Muscle layer of duodenum (tissue), 2 donors: ENCODE data around the gene HSPA4.
"Not testable (repeated sequence)": the region's sequence is repeated elsewhere in the genome, so short reads cannot be mapped to it uniquely, and the experiment has no call there.

Experiments used
- H3K27ac ChIP-seq: one replicate; pipeline ENCODE4 v1.7.0; 2013; ENCODE audit warnings: mild to moderate bottlenecking, low read length
- H3K27me3 ChIP-seq: one replicate; pipeline ENCODE4 v1.7.0; 2013; ENCODE audit warnings: low read depth, mild to moderate bottlenecking, control low read depth, low read length
- H3K36me3 ChIP-seq, 2 donors: one replicate each; pipeline ENCODE4 v1.7.0; 2013; ENCODE audit warnings: low read length in 2 of 2, control low read depth in 1 of 2, mild to moderate bottlenecking in 1 of 2; ENCODE audit not compliant: insufficient read depth in 2 of 2, control insufficient read depth in 1 of 2
- H3K4me1 ChIP-seq, 2 donors: one replicate each; pipeline ENCODE4 v1.7.0; 2013; ENCODE audit warnings: low read length in 2 of 2, mild to moderate bottlenecking in 2 of 2, control low read depth in 1 of 2, moderate library complexity in 1 of 2; ENCODE audit not compliant: insufficient read depth in 2 of 2, control insufficient read depth in 1 of 2
- H3K4me3 ChIP-seq, 2 donors: one replicate each; pipeline ENCODE4 v1.7.0; 2013; ENCODE audit warnings: low read length in 2 of 2, low read depth in 1 of 2, mild to moderate bottlenecking in 1 of 2
- H3K9me3 ChIP-seq, 2 donors: one replicate each; pipeline ENCODE4 v1.7.0; 2013; ENCODE audit warnings: low read length in 2 of 2, control low read depth in 1 of 2, mild to moderate bottlenecking in 1 of 2; ENCODE audit not compliant: control insufficient read depth in 1 of 2
- donor health status: healthy.

Gene HSPA4

GRCh38 chr5:133075572-133076536, 24.0 kb downstream of the HSPA4 start:
- Histone ChIP-seq H3K4me3 (no peak overlapping the region), H3K27me3 (no peaks in the 10 kb centered on the region), H3K27ac (no peak overlapping the region), H3K9me3 (no peaks in the 10 kb centered on the region), H3K36me3 (peaks cover 33 to 45% of the 10 kb centered on the region in 2 donors), H3K4me1 (peaks cover 0 to 3% of the 10 kb centered on the region in 2 donors)

- Histone ChIP-seq H3K27me3 (no peaks in the 10 kb centered on the region), H3K27ac (no peak overlapping the region), H3K36me3 (peaks cover 17 to 26% of the 10 kb centered on the region in 2 donors), H3K9me3 (no peaks in the 10 kb centered on the region), H3K4me3 (no peak overlapping the region), H3K4me1 (no peaks in the 10 kb centered on the region)
Measured at GRCh38 chr5:133079048-133079447, 27.2 kb downstream of the HSPA4 start.

- no peaks in the 10 kb centered on the region for H3K9me3 ChIP-seq
- H3K27me3 ChIP-seq, result no peaks in the 10 kb centered on the region
- H3K27ac ChIP-seq, result no peak overlapping the region
- no peak overlapping the region for H3K4me3 ChIP-seq
- peaks cover 11 to 17% of the 10 kb centered on the region in 2 donors for H3K36me3 ChIP-seq
- H3K4me1 ChIP-seq, result no peaks in the 10 kb centered on the region
Measured at GRCh38 chr5:133081036-133081435, 29.2 kb downstream of the HSPA4 start.

GRCh38 chr5:133081703-133082102, 29.9 kb downstream of the HSPA4 start:
- H3K9me3 ChIP-seq, result no peaks in the 10 kb centered on the region
- peaks cover 7 to 17% of the 10 kb centered on the region in 2 donors for H3K36me3 ChIP-seq
- H3K4me3 ChIP-seq, result no peak overlapping the region
- H3K27ac ChIP-seq, result no peak overlapping the region
- no peaks in the 10 kb centered on the region for H3K4me1 ChIP-seq
- no peaks in the 10 kb centered on the region for H3K27me3 ChIP-seq

- no peaks in the 10 kb centered on the region for H3K4me1 ChIP-seq
- H3K36me3 ChIP-seq, result peaks cover 6 to 21% of the 10 kb centered on the region in 2 donors
- no peaks in the 10 kb centered on the region for H3K9me3 ChIP-seq
- no peaks in the 10 kb centered on the region for H3K27me3 ChIP-seq
- H3K27ac ChIP-seq, result no peak overlapping the region
- H3K4me3 ChIP-seq, result no peak overlapping the region
Measured at GRCh38 chr5:133082128-133082527, 30.3 kb downstream of the HSPA4 start.

GRCh38 chr5:133083901-133084300, 32.1 kb downstream of the HSPA4 start:
- Histone ChIP-seq H3K27me3 (no peaks in the 10 kb centered on the region), H3K9me3 (no peaks in the 10 kb centered on the region), H3K4me1 (no peaks in the 10 kb centered on the region), H3K4me3 (no peak overlapping the region), H3K36me3 (peaks cover 14 to 24% of the 10 kb centered on the region in 2 donors), H3K27ac (no peak overlapping the region)

GRCh38 chr5:133085171-133085570, 33.4 kb downstream of the HSPA4 start:
- not testable (repeated sequence) for H3K27ac ChIP-seq, H3K9me3 ChIP-seq, H3K4me1 ChIP-seq, H3K4me3 ChIP-seq, H3K27me3 ChIP-seq
- H3K36me3 ChIP-seq, result peaks cover 24 to 35% of the 10 kb centered on the region in 2 donors

- Histone ChIP-seq H3K27me3 (no peaks in the 10 kb centered on the region), H3K27ac (no peak overlapping the region), H3K9me3 (no peaks in the 10 kb centered on the region), H3K4me3 (no peak overlapping the region), H3K36me3 (peaks cover 35 to 42% of the 10 kb centered on the region in 2 donors), H3K4me1 (no peaks in the 10 kb centered on the region)
Measured at GRCh38 chr5:133086366-133086875, 34.6 kb downstream of the HSPA4 start.

GRCh38 chr5:133088064-133088463, 36.3 kb downstream of the HSPA4 start:
- Histone ChIP-seq H3K4me3 (no peak overlapping the region), H3K36me3 (peaks cover 45 to 58% of the 10 kb centered on the region in 2 donors), H3K27me3 (no peaks in the 10 kb centered on the region), H3K4me1 (no peaks in the 10 kb centered on the region), H3K27ac (no peak overlapping the region), H3K9me3 (no peaks in the 10 kb centered on the region)

GRCh38 chr5:133091034-133091433, 39.2 kb downstream of the HSPA4 start:
- H3K9me3 ChIP-seq, result no peaks in the 10 kb centered on the region
- no peaks in the 10 kb centered on the region for H3K4me1 ChIP-seq
- H3K27me3 ChIP-seq, result no peaks in the 10 kb centered on the region
- H3K27ac ChIP-seq, result no peak overlapping the region
- no peak overlapping the region for H3K4me3 ChIP-seq
- H3K36me3 ChIP-seq, result peaks cover 46 to 77% of the 10 kb centered on the region in 2 donors

- Histone ChIP-seq H3K36me3 (peaks cover 27 to 30% of the 10 kb centered on the region in 2 donors), H3K27ac (no peak overlapping the region)
Measured at GRCh38 chr5:133106343-133106742, 54.5 kb downstream of the HSPA4 start.

More at GRCh38 chr5:133106343-133106742, 54.5 kb downstream of the HSPA4 start:
- H3K9me3 ChIP-seq, result no peaks in the 10 kb centered on the region
- no peaks in the 10 kb centered on the region for H3K27me3 ChIP-seq
- no peak overlapping the region for H3K4me3 ChIP-seq
- no peaks in the 10 kb centered on the region for H3K4me1 ChIP-seq
